Mononuclear cell (primary cell): Measurements from ENCODE around the gene F7. TPM values are rescaled to one million over a fixed set of nuclear protein-coding genes. Genes with fewer than 3 reads are reported as not detected.
A peak's percentile ranks its signal among the peaks of the same experiment; 100 is the strongest.
"Not testable (repeated sequence)": the region's sequence is repeated elsewhere in the genome, so short reads cannot be mapped to it uniquely, and the experiment has no call there.

Experiments used
- H3K27me3 ChIP-seq: 2 replicates; pipeline ENCODE4 v1.6.0; 2011; ENCODE audit warnings: low read length, control low read depth; ENCODE audit not compliant: insufficient read depth
- H3K4me1 ChIP-seq: 2 replicates; pipeline ENCODE4 v1.5.1; 2011; ENCODE audit warnings: mild to moderate bottlenecking, low read length, control low read depth; ENCODE audit not compliant: insufficient read depth
- H3K4me3 ChIP-seq: 2 replicates; pipeline ENCODE4 v1.5.1; 2011; ENCODE audit warnings: mild to moderate bottlenecking, low read length, moderate library complexity
- H3K9me3 ChIP-seq: 2 replicates; pipeline ENCODE4 v1.5.1; 2011; ENCODE audit warnings: low read depth, mild to moderate bottlenecking, control low read depth, low read length
- total RNA-seq: library from RNA; depleted of rRNA; stranded (reverse); fragments of >200 nt; gene quantifications from one replicate; pipeline ENCODE4 v1.2.3, GENCODE V29; 2012

The F7 gene
- total RNA-seq, 1 donor: 0.52 TPM

DNA sequence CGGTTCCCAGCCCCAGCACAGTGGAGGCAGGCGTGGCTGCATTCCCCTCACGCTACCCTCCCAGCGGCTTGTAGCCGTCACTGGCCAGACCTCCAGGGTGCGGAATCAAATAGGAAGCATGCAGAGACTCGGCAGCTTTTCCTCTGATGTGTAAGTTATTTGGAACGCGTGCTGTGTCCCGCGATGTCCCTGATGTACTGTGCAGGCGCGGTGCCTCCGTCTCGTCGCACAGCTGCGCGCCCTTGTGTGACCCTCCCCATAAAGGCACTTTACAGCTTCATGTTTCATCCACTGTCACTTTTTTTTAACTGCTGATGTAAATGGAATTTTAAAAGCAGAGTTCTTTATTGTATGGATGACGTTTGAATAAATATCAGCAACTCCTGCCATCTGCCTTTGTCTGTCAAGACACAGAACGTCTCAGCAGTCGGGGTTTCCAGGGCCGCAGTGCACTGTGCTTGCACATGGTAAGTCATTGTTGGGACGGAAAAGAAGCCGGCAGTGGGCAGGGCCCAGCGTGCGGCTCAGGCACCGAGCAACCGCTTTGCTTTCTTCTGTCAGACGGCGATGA is 7.3 kb upstream of the F7 start:
- Histone ChIP-seq H3K9me3 (no peaks in the 10 kb centered on the region), H3K27me3 (no peaks in the 10 kb centered on the region), H3K4me1 (no peaks in the 10 kb centered on the region), H3K4me3 (no peak overlapping the region)

GRCh38 chr13:113099142-113099541 is 6.4 kb upstream of the F7 start:
- Histone ChIP-seq H3K4me1 (no peaks in the 10 kb centered on the region), H3K4me3 (no peak overlapping the region), H3K27me3 (no peaks in the 10 kb centered on the region), H3K9me3 (no peaks in the 10 kb centered on the region)

DNA sequence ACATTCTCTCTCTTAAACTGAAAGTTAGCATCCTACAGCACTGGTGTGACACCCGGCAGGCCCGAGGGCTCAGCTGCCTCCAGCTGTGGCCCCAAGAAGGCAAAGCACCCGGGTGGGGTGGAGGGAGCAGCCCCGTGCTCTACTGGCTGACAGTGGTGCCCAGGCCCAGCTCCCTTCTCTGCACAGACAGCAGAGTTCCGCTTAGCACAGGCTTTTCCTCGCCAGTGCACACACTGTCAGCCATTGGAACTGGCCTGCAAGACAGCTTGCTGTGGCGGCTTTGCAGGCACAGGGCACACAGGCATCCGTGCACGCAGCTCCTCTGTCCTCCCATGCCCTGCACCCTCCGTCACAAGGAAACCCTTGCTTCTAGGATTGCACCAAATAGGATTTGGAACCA is 3.3 kb upstream of the F7 start:
- not testable (repeated sequence) for H3K27me3 ChIP-seq, H3K4me1 ChIP-seq, H3K4me3 ChIP-seq, H3K9me3 ChIP-seq

DNA sequence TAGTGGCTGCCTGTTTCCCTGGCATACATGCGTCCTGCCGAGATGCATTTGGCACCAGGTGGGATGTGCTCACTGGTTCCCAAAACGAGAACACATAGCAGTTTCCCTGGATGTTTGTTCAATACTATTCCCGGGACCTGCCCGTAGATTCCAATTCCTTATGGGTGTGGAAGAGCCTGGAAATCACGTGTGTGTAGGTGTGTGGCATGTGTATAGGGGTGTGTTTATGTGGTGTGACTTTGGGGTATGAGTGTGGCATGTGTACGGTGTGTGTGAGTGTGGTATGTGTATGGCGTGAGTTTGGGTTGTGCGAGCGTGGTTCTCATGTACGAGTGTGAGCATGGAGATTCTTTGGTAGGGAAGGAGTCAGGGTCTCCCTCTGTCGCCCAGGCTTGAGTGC is 2.9 kb upstream of the F7 start:
- Histone ChIP-seq H3K27me3 (no peaks in the 10 kb centered on the region), H3K4me3 (no peak overlapping the region), H3K4me1 (no peaks in the 10 kb centered on the region), H3K9me3 (no peaks in the 10 kb centered on the region)

DNA sequence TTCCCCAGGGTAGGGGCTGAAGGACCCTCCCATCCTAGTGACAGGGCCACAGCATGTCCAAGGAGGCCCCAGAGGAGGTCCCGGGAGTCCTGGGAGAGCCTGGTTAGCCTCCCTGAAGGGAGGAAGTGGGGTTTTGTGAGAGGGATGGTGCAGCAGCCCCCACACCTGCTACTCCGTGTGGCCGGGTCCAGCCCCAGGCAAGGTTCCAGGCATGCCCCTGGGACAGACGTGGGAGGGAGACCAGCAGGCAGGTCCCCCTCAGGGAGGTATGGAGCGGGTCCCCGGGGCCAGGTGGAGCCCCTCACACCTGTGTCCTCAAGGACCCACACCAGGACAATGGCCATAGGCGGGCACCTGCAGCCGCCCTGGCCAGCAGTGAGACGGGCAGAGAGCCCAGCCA is 1.9 kb upstream of the F7 start:
- H3K27me3 ChIP-seq: no peaks in the 10 kb centered on the region
- H3K9me3 ChIP-seq: no peaks in the 10 kb centered on the region
- H3K4me1 ChIP-seq: no peaks in the 10 kb centered on the region
- no peak overlapping the region for H3K4me3 ChIP-seq

GRCh38 chr13:113105921-113106452 is 396 bp downstream of the F7 start:
- no peaks in the 10 kb centered on the region for H3K4me1 ChIP-seq
- no peaks in the 10 kb centered on the region for H3K9me3 ChIP-seq
- no peak overlapping the region for H3K4me3 ChIP-seq

DNA sequence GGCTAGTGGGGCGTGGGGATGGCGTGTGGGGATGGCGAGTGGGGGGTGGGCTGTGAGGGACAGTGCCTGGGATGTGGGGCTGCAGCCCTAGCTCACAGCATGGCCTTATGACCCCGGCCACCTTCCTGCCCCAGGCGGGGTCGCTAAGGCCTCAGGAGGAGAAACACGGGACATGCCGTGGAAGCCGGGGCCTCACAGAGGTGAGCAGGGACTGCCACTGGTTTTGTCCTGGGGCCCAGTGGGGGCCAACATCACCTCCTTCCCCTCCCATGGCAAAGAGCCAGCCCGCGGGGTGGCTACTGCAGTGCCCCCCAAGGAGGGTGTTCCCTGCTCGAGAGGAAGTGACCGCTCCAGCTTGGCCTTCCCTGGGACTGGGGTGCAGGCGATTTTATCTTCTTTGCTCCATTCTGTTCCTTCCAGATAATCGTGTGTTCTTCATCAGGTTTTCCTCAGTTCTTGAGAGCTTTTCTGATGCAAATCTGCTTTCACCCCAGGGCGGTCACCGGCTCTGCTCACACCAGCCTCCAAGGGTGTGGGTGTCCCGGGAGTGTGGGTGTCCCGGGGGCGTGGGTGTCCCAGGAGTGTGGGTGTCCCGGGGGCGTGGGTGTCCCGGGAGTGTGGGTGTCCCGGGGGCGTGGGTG is 1.2 kb downstream of the F7 start:
- Histone ChIP-seq H3K4me1 (no peaks in the 10 kb centered on the region), H3K4me3 (no peak overlapping the region), H3K27me3 (peaks cover 13% of the 10 kb centered on the region), H3K9me3 (no peaks in the 10 kb centered on the region)

More at GRCh38 chr13:113105921-113106452, 396 bp downstream of the F7 start:
- H3K27me3 ChIP-seq: peaks cover 13% of the 10 kb centered on the region

DNA sequence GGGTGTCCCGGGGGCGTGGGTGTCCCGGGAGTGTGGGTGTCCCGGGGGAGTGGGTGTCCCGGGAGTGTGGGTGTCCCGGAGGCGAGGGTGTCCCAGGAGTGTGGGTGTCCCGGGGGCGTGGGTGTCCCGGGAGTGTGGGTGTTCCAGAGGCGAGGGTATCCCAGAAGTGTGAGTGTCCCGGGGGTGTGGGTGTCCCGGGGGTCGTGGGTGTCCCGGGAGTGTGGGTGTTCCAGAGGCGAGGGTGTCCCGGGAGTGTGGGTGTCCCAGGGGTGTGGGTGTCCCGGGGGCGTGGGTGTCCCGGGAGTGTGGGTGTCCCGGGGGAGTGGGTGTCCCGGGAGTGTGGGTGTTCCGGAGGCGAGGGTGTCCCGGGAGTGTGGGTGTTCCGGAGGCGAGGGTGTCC is 2.9 kb downstream of the F7 start:
- H3K27me3 ChIP-seq: peaks cover 13% of the 10 kb centered on the region
- not testable (repeated sequence) for H3K9me3 ChIP-seq, H3K4me1 ChIP-seq, H3K4me3 ChIP-seq

DNA sequence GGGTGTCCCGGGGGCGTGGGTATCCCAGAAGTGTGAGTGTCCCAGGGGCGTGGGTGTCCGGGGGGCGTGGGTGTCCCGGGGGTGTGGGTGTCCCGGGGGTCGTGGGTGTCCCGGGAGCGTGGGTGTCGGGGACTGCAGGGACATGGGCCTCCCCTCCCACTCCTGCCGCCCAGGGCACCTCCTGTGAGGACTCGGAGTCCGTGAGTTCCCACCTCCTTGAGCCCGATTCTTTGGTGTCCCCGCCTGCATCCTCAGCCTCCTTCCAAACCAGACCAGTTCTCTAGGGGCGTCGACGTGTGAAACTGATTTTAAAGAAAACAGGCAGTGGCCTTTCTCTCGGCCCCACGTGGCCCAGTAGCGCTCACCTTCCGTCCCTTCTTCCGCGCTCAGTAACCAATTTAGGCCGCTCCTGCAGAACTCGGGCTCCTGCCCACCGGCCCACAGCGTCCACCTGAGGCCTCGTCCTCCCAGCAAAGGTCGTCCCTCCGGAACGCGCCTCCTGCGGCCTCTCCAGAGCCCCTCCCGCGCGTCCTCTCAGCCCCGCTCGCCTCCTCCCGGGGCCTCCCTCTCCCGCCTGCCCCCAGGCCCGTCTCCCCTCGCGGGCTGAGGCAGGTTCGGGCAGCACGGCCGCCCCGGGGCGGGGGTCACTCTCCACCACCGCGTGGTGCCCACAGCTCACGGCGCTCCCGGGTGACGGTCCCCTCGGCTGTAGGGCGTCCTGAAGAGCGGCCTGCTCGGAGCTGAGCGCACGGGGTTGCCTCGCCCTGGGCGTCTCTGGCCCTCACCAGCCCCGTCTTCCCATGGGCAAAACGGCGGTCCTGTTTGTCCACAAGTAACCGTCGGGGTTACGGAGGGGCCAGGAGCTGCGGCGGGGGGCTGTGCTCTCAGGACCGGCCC is 3.8 kb downstream of the F7 start:
- Histone ChIP-seq H3K9me3 (no peaks in the 10 kb centered on the region), H3K27me3 (peaks cover 13% of the 10 kb centered on the region), H3K4me3 (no peak overlapping the region), H3K4me1 (no peaks in the 10 kb centered on the region)

- H3K27me3 ChIP-seq: peaks cover 13% of the 10 kb centered on the region
- no peaks in the 10 kb centered on the region for H3K9me3 ChIP-seq
- peak overlapping the region; percentile 6 for H3K4me3 ChIP-seq
- H3K4me1 ChIP-seq: no peaks in the 10 kb centered on the region
These were observed 4.7 kb downstream of the F7 start for GRCh38 chr13:113110048-113110851.

GRCh38 chr13:113110852-113111315 is 5.3 kb downstream of the F7 start:
- no peaks in the 10 kb centered on the region for H3K4me1 ChIP-seq
- H3K27me3 ChIP-seq: peaks cover 13% of the 10 kb centered on the region
- H3K4me3 ChIP-seq: peak overlapping the region; percentile 6
- H3K9me3 ChIP-seq: no peaks in the 10 kb centered on the region

DNA sequence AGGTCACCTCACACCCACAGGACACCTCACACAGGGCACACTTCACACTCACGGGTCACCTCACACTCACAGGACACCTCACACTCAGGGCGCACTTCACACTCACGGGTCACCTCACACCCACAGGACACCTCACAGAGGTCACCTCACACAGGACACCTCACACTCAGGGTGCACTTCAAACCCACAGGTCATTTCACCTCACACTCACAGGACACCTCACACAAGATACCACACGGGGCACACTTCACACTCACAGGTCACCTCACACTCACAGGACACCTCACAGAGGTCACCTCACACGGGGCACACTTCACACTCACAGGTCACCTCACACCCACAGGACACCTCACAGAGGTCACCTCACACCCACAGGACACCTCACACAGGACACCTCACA is 6.2 kb downstream of the F7 start:
- H3K9me3 ChIP-seq, H3K4me1 ChIP-seq: not testable (repeated sequence)

GRCh38 chr13:113112475-113112874 is 6.9 kb downstream of the F7 start:
- peaks cover 13% of the 10 kb centered on the region for H3K27me3 ChIP-seq
- not testable (repeated sequence) for H3K9me3 ChIP-seq, H3K4me3 ChIP-seq, H3K4me1 ChIP-seq

More for the DNA sequence above, 6.2 kb downstream of the F7 start:
- H3K4me3 ChIP-seq: not testable (repeated sequence)
- peaks cover 13% of the 10 kb centered on the region for H3K27me3 ChIP-seq

DNA sequence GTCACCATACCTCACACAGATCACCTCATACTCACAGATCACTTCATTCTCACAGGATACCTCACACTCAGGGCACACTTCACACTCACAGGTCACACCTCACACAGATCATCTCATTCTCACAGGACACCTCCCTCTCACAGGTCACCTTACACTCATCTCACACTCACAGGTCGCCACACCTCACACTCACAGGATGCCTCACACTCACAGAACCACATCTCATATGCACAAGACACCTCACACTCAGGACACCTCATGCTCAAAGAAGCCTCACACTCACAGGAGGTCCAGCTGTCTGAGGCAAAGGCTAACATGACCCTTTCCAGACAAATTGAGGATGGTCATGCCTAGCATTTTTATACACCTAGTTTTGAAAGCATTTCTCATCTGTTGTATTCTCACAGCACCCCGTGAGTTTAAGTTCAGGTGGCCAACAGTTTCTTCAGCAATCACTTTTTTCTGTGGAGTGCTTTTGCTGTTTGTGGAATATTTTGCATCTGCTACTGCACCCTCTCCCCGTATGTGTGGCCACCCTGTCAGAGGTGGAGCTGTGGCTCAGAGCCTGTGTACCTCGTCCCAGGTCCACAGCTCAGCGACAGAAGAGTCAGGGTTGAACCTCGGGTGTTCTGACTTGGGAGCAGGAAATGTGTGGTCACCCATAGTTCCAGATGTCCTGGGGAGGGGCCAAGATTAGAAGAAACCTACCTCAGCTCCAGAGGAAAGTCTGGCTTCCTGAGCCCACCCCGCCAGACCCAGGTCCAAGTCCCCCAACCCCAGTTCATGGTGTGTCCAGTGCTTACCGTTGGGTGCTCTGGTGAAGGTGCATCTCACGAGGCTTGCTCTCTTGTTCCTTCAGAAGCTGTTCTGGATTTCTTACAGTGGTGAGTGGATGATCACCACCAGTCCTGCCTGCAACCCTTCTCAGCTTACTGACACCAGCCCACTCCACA is 7.6 kb downstream of the F7 start:
- no peaks in the 10 kb centered on the region for H3K9me3 ChIP-seq
- H3K4me3 ChIP-seq: no peak overlapping the region
- peaks cover 13% of the 10 kb centered on the region for H3K27me3 ChIP-seq
- H3K4me1 ChIP-seq: no peaks in the 10 kb centered on the region
